LNCAP (cell line): ENCODE data around the gene LEKR1.

Experiments
- TF ChIP-seq, protein P1 (sequence below): fragments of 450-650 bp; IDR thresholded peaks from 2 replicates; pipeline ENCODE4 v1.5.1; 2017; ENCODE audit warnings: mild to moderate bottlenecking

LEKR1 gene

GRCh38 chr3:156812521-156813335, 13.4 kb upstream of the LEKR1 start:
- TF ChIP-seq, protein P1, sequence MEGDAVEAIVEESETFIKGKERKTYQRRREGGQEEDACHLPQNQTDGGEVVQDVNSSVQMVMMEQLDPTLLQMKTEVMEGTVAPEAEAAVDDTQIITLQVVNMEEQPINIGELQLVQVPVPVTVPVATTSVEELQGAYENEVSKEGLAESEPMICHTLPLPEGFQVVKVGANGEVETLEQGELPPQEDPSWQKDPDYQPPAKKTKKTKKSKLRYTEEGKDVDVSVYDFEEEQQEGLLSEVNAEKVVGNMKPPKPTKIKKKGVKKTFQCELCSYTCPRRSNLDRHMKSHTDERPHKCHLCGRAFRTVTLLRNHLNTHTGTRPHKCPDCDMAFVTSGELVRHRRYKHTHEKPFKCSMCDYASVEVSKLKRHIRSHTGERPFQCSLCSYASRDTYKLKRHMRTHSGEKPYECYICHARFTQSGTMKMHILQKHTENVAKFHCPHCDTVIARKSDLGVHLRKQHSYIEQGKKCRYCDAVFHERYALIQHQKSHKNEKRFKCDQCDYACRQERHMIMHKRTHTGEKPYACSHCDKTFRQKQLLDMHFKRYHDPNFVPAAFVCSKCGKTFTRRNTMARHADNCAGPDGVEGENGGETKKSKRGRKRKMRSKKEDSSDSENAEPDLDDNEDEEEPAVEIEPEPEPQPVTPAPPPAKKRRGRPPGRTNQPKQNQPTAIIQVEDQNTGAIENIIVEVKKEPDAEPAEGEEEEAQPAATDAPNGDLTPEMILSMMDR = no peak

- TF ChIP-seq, protein P1 = no peak
Observed at GRCh38 chr3:156814295-156814694, 11.9 kb upstream of the LEKR1 start.

DNA sequence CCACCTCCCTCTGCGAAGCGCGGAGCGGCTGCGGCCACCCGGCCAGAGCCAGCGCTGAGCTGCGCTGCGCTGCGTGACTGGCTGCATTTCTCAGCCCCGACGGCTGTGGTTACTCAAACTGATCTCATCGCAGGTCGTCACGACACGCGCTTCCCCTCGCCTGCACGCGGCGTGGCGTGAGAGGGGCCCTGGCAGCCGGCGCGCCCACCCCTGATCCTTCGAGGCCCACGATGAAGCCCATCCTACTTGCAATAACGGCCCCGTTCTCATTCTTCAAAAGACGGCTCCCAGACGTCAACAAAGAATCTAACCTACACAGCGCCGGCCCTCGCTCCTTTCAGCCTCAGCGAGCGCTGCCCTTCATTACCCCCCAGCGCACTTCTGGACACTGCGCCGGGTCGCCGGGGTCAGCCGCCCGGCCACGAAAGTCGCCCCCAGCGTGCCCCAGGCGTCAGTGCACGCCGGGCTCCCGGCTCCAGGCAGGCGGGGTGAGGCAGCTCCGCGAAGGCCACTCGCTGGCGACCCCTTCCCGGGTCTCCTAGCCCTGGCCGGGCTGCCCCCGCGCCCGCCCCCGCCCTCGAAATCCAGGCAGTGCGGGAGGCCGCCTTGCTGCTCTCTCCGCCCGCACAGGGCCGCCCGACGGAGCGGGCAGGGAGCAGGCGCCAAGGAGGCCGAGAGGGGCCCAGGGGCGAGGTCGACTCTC, 9.9 kb upstream of the LEKR1 start:
- TF ChIP-seq, protein P1 = no peak

DNA sequence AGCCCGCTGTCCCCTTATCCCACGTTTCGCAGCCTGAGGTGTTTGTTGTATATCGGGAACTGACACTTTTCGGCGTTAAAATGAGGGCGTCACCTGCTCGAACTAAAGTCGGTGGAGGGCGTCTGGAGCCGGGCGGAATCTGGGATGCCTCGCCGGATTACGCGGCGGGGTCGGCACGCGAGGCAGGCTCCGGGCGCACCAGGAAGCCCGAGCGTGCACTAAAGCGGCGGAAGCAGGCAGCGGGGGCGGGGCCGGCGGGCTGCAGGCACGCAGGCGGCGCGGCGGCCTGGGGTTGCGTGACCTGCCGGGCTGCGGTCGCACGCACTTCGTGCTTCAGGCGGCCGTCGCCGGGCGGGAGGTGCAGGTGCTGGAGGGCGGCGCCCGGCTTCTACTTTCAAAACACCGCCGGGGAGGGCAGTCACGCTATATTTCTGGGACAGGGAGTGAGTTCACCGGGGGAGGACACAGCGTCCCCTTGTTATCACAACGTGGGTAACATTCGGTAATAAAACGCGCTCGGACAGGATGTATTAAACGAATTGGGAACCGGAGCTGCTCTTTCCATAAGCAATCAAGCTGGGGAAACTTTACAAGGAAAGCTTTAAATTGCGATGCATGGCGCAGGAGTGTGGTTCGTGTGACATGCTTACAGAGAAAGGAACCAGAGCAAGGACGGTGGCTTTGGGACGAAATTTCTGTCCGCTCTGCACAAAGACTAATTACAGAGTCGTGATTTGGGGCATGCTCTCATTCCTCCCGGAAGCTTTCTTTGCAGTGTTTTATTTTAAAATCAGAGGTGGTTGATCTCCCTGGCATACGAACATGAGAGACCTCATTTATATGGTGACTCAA, 9.1 kb upstream of the LEKR1 start:
- TF ChIP-seq, protein P1 = no peak

GRCh38 chr3:156817646-156818272, 8.4 kb upstream of the LEKR1 start:
- TF ChIP-seq, protein P1 = no peak

- TF ChIP-seq, protein P1 = no peak
Observed at GRCh38 chr3:156818273-156818651, 7.9 kb upstream of the LEKR1 start.

GRCh38 chr3:156818890-156819289, 7.3 kb upstream of the LEKR1 start:
- TF ChIP-seq, protein P1 = no peak
